Right ventricle myocardium inferior (tissue), 1 donor: ENCODE results near the gene DOK3. TPM values are rescaled to one million over a fixed set of nuclear protein-coding genes. Genes with fewer than 3 reads are reported as not detected.

Experiments used
- ATAC-seq: fragments of 200-7000 bp; cut with Tn5 transposase; one replicate; pipeline ENCODE4 v1.9.1; 2020; ENCODE audit warnings: mild to moderate bottlenecking, moderate library complexity
- DNase-seq: peaks from one replicate; pipeline ENCODE4 v3.0.0; 2021; ENCODE audit errors: missing footprints
- intact Hi-C: fragments of 100-400 bp; cut with DNase I; formaldehyde crosslinking; loops from one replicate; pipeline ENCODE4 v1.11.0; 2022
- total RNA-seq: library from RNA; stranded (reverse); fragmentation: NEBNext Ultra II Directional; extraction: Animal tissue kit (Norgen Biotek cat#: 25700); gene quantifications from one replicate; pipeline ENCODE4 v1.2.1, GENCODE V29; 2021
- donor health status: DM: no; HTN: yes; CAD: no; lungs with severe emphysema.

The DOK3 gene
- total RNA-seq, 1 donor from 2014 or later = 4.4 TPM

DNA sequence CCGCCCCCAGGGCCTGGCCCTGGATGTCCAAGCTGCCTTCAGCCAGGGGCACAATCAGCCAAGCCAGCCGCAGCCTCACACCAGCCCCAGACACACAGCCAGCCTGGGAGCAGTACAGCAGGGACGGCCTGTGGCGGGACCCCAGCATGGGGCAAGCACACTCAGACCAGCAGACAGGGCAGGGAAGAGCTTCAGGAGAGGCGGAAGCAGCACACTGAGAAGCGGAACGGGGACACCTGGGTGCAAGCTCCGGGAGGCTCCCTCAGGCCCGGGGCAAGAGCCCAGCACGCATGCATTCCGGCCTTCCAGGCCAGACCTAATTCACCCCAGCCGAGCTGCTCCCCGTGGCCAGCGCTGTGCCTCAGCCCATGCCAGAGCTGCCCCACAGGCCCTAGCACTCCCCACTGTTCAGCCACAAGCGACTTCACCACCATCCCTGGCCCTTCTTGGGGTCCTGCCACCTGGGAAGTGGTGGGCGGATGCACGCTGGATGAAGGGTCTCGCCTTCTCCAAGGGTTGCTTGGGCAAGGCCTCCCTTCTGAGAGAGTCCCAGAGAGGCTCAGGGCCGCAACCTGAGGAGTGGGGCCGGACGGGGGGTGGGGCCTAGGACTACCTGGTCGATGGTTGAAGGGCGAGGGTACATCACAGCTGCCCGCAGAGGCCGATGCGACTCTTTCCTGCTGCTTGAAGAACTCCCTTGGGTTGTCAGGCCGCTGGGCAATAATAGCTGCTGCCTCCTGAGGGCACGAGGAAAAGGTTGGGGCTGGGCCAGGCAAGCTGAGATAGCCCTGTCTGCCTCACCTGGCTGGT, 49.6 kb downstream of the DOK3 start:
- intact Hi-C loops = no loop called here
- DNase-seq (no peak), ATAC-seq (no peak)

DNA sequence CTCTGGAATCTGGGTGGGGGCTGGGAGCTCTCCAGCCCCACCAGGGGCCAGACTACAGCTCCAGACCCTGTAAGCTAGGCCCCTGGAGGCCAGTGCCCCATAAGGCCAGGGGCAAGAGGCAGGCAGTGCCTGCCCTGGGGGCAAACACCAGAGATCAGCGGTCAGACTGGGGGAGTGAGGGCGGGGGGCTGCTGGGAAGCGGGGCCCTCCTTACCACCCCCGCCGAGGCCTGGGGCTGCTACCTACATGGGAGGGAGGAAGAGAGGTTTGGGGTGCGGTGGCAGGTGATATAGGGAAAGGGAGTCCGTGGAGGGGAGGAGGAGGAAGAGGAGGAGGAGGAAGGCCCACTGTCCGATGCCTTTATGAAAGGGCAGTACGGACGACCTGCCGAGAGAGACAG, 50.3 kb downstream of the DOK3 start:
- ATAC-seq = no peak
- no peak for DNase-seq
- intact Hi-C loops = no loop called here

DNA sequence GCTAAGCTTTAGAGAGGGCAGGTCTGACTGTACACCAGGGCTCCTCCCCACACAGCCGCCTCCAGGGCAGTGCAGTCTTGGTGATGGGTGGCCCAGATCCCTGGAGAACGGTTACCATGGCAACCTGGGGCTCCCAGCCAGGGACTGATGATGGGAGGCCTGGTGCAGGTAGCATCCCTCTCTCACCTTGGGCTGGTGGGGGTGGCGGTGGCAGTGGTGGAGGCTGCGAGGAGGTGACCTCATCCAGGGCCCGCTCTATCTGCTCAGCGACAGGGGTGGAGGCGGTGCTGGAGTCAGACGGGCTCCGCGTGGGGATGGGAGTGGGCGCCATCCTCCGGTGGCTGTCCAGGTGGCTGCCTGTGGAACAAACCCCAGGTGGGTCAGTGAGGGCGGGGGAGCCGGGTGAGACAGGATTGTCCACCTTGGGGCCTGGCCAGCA, 50.7 kb downstream of the DOK3 start:
- no peak for DNase-seq
- intact Hi-C loops = no loop called here

DNA sequence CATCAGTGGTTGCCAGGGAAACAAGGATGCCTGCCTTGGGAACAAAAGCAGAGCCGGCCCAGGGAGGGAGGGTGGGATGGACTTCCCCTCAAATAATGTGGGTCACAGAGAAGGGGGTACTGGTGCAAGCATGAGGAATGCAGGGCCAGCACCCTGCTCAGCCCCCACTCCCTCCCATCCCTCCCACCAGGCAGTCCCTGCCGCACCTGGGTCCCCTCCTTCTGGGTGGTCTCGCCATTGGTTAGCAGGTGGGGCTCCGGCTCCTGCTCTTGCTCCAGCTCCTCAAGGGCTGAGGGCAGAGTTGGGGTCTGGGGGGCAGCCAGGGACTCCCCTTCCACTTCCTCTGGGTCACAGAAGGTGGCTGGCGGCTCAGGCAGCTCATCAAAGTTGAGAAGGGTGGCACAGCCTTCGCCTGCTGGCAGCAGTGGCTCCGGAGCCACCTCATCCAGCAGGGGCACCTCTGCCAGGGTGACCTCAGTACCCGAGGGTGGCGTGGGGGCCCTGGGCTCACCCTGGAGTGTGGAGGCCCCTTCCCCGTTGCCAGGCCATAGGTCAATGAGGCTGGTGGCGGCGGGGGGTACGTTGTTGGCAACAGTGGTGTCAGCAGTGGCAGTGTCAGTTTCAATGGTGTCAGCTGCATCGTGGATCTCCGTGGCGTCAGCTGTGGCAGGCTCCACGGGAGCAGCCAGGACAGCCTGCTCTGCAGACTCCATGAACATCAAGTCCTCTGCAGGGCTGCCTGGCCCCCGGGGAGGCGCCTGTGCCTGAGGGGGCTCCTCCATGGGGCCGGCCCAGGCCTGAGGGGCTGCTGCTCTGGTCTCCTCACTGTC, 51.6 kb downstream of the DOK3 start:
- intact Hi-C loops = loop anchor here (2.0 kb wide), 1 partner anchor 13 kb away; no protein-coding TSS in a partner anchor
- ATAC-seq (no peak), DNase-seq (no peak)

More for the DNA sequence above, 50.7 kb downstream of the DOK3 start:
- no peak for ATAC-seq

DNA sequence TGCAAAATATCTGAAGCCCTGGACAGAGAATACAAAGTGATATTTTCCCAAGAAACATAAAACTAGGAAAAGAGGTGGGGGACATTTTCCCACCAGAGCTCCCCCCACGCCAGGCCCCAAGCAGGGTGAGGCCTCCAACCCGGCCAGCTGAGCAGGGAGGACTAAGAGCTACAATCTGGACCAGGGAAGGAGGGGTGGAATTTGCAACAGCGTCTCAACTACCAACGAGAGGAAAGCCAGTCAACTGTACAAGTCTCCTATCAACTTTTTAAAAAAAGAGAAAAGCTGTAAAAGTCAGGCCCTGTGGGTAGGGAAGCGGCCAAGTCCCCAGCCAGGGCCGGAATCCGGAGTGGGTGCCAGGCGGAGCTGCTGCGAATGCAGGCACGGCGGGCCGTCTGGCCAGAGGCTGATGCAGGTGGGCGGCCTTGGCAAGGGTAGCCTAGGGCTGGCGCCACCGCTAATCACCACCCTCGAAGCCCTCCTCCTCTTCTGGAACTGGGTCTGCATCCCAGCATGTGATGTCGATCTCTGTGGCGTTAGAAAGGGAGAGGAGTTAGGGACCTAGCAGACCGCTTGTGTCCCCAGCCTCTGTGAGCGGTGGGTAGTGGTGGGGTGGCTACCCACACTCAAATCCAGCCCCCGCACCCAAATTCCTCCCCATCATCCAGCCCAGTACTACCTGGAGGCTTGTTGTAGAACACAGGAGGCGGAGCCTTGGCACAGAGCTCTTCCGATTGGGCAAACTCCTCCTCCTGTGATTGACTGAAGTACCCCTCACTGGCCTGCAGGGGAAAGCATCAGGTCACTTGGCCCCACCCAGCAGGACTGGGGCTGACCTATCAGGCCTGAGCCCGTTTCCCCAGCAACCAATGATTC, 52.4 kb downstream of the DOK3 start:
- intact Hi-C loops = loop anchor here (1.0 to 2.0 kb wide), 2 partner anchors 14 to 41 kb away; no protein-coding TSS in a partner anchor
- peak; percentile 35 for ATAC-seq

DNA sequence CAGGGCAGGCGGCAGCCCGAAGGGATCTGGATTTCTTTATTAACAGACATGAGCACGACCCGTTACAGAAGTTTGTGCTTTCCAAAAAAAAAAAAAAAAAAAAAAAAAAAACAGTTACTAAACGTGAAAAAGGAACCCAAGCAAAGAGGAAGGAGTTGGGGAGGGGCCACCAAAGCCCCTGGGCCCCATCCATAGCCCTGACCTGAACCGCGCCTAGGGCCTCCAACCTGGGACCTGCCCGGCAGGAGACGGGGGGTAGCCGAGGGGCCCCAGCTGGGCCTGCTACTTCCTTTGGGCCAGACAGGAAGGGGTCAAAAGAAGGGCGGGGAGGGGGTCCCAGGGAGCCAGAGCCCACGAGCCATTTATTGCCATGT, 53.0 kb downstream of the DOK3 start:
- no peak for ATAC-seq
- DNase-seq = no peak
- intact Hi-C loops = loop anchor here (1.0 to 2.0 kb wide), 2 partner anchors 14 to 42 kb away; no protein-coding TSS in a partner anchor

More for the DNA sequence above, 52.4 kb downstream of the DOK3 start:
- DNase-seq = peak; percentile 82

DNA sequence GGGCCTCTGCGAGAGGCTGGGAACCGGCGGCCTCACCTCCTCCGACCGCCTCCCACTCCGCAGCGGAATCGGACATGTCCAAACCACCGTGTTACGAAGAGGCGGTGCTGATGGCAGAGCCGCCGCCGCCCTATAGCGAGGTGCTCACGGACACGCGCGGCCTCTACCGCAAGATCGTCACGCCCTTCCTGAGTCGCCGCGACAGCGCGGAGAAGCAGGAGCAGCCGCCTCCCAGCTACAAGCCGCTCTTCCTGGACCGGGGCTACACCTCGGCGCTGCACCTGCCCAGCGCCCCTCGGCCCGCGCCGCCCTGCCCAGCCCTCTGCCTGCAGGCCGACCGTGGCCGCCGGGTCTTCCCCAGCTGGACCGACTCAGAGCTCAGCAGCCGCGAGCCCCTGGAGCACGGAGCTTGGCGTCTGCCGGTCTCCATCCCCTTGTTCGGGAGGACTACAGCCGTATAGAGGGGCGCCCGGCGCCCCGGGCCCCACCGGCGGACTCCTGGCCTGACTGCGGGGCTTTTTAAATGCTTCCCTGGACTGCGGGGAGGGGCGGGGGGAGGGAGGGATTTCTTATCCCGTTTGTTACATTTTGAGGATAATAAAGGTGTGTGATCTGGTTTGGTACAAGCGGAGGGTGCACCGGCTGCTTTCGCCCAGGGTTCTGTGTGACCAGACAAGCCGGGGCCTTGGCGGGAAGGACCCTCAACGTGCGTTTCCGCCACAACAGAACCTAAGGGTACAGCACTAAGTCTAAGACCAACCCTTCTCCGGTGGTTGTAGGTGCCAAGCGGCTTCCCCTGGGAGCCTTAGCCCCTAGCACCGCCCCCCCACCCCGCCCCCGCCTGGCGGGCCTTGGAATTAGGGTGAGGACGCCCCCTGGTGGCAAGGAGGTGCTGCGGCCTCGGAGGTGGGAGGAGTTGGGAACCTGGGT, 53.7 kb downstream of the DOK3 start:
- peak; percentile 71 for ATAC-seq
- DNase-seq = peak; percentile 96
- intact Hi-C loops = loop anchor here (1.0 to 2.0 kb wide), 3 partner anchors 15 to 42 kb away; partner anchors contain the start of gene GRK6

DNA sequence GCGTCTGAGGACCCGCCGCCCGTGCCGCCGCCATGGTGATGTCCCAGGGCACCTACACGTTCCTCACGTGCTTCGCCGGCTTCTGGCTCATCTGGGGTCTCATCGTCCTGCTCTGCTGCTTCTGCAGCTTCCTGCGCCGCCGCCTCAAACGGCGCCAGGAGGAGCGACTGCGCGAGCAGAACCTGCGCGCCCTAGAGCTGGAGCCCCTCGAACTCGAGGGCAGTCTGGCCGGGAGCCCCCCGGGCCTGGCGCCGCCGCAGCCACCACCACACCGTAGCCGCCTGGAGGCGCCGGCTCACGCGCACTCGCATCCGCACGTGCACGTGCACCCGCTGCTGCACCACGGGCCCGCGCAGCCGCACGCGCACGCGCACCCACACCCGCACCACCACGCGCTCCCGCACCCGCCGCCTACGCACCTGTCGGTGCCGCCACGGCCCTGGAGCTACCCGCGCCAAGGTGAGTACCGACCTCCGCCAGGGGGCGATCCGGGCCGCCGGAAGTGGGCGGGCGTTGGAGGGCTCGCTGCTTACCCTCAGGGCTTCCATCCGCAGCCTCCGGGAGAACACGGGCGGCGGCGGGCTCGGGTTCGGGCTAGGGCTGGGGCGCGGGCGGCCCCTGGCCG, 54.5 kb downstream of the DOK3 start:
- ATAC-seq = peak; percentile 52
- DNase-seq = peak; percentile 89
- intact Hi-C loops = loop anchor here (2.0 kb wide), 1 partner anchor 28 kb away; the partner anchor contains the start of gene GRK6

DNA sequence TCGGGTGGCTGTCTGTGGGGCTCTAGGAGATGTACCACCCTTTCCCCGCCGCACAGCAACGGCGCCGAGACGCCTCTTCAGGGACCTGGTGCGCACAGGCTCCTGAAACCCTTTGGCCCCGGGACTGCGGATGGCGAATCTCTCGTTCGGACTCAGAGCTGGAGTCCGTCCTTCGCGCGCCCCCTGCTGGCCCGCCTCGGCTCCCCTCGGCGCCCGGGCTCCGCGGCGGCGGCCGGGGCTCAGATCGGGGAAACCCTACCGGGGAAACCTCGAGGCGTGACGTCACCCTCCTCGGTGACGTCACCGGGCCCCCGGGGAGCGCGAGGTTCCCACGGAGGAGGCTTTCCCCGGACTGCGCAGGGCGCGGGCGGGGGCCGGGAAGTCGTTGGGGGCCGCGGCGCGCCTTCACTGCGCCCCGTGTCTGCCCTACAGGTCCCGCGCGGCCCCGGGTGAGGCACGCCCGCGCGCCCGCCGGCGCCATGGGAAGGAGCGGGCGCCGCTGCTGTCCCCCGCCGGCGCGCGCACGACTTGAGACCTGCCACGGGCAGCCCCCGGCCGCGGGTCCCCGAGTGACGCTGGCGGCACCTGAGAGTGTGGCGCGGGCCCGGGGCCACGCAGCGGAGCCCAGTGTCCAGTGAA, 55.1 kb downstream of the DOK3 start:
- peak; percentile 68 for ATAC-seq
- peak; percentile 95 for DNase-seq
- intact Hi-C loops = loop anchor here (1.0 to 5.0 kb wide), 4 partner anchors 28 to 137 kb away; partner anchors contain the start of gene GRK6

DNA sequence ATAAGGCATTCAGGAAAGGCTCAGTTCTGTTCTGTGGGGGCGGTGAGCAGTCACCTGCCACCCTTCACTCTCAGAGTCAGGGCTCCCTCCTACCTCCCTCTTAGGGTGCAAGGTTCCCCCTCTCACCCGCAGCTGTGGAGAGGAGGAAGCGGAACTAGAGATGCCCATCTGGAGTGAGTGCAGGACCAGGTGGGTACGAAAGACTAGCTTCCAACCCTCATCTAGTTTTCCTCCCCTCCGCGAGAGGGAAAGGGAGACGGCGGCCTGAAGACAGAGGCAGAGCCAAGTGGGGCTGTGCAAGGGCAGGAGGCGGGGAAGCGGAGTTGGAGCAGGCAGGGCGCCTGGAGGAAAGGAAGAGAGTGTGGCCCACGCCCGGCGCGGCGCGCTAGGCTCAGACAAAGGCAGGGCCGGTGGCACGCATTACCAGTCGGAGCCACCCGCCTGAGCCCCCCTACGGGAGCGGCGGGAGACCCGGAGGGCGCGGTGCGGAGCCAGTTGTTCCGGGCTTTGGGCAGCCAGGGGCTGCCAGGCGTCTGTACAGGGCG, 55.7 kb downstream of the DOK3 start:
- intact Hi-C loops = loop anchor here (1.0 to 5.0 kb wide), 4 partner anchors 27 to 137 kb away; partner anchors contain the start of gene GRK6
- DNase-seq (no peak), ATAC-seq (no peak)

DNA sequence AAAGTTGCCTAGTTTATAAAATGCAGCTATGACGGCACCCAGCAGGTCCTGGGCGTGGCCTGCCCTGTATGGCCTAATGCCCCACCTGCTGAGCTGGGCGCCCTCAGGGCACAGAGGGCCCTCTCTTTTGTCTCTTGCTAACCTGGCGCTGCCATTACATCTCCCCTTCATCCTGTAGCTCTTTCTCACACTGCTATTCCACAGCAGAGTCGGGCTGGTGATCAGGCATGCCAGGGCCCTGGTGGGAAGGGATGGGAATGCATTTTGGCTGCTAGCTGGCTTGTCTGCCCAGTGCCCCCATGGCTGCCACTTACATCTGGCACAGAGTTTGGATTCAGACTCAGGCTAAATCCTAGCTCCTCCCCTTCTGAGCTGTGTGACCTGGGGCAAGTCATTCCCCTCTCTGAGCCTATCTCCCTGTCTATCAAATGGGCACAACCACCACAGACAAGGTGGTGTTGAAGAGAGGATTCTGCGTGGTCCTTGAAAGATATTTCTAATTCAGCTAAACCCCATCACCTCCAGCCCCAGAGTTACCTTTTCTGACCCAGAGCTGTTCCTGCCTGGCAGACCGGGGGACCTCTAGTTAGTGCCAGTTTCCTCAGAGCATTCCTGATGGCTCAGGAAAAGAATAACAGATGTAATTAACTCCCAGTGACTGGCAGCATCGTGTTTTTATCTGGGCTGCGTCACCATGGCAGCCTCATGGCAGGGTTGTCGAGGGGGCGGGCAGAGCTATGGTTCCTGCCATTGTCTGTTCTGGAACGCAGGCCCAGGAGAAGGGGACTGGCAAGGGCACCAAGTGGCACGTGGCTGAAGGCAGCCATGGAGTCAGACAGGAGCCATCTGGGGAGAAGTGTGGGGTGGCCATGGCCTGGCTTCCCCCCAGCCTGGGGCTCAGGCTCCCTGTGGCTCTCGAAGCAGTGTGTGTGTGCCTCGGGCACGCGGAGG, 56.7 kb downstream of the DOK3 start:
- no peak for DNase-seq
- no peak for ATAC-seq
- intact Hi-C loops = loop anchor here (5.0 kb wide), 1 partner anchor 136 kb away; no protein-coding TSS in a partner anchor
